ENCODE data around the gene PACSIN3. TPM values are rescaled to one million over a fixed set of nuclear protein-coding genes. Genes with fewer than 3 reads are reported as not detected.
A peak's percentile ranks its signal among the peaks of the same experiment; 100 is the strongest.

PACSIN3 gene
- total RNA-seq, 1 donor from 2014 or later = 1.5 TPM

DNA sequence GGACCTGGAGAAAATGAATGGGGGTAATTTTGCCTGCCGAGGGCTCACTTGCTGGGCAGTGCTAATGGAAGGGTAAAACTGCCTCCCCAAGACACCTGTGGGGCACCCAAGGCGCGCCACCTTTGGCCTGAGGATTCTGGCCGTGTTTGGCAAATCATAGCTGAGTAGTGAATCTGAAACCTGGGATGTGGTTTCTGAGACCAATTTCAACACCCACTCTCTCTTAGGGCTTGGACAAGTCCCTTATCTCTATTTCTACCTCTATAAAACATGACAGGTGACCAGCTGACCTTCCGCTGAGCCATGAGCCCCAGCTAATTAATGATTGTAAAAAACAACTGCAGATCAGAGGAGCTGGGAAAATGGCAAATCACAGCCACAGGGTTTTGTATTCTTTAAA lies 1.5 kb upstream of the PACSIN3 start:
- ATAC-seq (ENCODE audit: low read depth) = no peak
- Mint-ChIP-seq H3K9me3 (no peaks in the 10 kb centered on the region), H3K27ac (no peak overlapping the region), H3K4me3 (peak overlapping the region; percentile 80), H3K4me1 (peaks cover 9% of the 10 kb centered on the region), H3K36me3 (ENCODE audit: low read depth) (no peaks in the 10 kb centered on the region), H3K27me3 (peaks cover 15% of the 10 kb centered on the region)
- CTCF ChIA-PET = interaction anchor here (1.4 to 1.8 kb wide), 4 partner anchors 27 to 225 kb away, joined by 3 to 5 read pairs (median 5); partner anchors contain the start of gene DDB2
- no peak for DNase-seq
- POLR2A ChIA-PET = interaction anchor here (0.6 to 2.2 kb wide), 7 partner anchors 16 to 731 kb away, joined by 3 to 27 read pairs (median 4); partner anchors contain the start of genes ACP2 and DDB2
- TF ChIP-seq, protein P1, sequence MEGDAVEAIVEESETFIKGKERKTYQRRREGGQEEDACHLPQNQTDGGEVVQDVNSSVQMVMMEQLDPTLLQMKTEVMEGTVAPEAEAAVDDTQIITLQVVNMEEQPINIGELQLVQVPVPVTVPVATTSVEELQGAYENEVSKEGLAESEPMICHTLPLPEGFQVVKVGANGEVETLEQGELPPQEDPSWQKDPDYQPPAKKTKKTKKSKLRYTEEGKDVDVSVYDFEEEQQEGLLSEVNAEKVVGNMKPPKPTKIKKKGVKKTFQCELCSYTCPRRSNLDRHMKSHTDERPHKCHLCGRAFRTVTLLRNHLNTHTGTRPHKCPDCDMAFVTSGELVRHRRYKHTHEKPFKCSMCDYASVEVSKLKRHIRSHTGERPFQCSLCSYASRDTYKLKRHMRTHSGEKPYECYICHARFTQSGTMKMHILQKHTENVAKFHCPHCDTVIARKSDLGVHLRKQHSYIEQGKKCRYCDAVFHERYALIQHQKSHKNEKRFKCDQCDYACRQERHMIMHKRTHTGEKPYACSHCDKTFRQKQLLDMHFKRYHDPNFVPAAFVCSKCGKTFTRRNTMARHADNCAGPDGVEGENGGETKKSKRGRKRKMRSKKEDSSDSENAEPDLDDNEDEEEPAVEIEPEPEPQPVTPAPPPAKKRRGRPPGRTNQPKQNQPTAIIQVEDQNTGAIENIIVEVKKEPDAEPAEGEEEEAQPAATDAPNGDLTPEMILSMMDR (IDR thresholded peaks at IDR 0.05) = no peak
- intact Hi-C loops (cut with micrococcal nuclease) = no loop called here

DNA sequence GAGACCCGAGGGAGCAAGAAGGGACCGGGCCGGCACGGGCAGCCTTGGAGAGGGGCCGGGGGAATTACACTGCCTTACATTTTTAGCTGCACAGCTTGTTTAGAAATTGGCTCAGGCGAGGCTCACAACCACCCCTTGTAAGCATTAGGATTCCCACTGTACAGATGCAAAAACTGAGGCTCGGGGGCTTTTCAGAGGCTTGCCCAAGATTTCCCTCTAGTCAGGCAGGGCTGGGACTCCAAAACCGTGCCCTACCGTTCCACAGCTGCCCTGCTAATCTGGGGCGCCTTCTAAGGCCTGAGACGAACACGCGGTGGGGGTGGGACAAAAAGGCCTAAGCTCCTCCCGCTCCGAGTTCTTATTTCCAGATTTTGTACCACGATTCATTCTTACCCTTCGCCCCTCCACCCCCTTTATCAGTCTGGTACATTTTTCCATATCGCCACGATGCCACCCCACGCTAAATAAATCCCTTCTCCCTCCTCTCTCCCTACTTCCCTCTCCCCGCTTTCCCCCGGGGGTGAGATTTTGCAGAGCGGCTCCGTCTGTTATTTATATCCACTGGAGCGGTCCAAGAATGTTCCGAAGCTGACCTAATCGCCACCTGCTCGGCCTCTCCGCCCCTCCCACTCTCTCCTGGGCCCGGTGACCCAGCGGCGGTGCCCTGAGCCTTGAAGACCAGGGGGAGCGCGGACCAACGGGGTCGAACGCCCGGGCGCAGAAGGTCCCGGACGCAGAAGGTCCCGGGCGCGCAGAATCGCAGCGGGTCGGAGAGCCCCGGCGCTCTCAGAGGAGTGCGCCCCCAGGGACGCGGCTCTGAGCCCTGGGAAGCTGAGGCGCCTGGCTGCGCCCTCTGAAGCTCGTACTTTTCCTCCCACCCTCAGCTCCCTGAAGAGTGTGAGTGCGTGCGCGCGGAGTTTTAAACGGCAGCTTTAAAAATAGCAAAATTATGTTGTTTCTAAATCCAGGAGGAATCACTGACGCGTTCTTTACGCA lies 764 bp upstream of the PACSIN3 start:
- peak overlapping the region; percentile 80 for H3K4me3 Mint-ChIP-seq
- intact Hi-C loops (cut with micrococcal nuclease) = loop anchor here (1.0 kb wide), 2 partner anchors 10 to 27 kb away; partner anchors contain the start of gene DDB2
- peak; percentile 35 for DNase-seq
- ChIA-PET POLR2A (interaction anchor here (0.6 to 2.2 kb wide), 9 partner anchors 15 to 732 kb away, joined by 3 to 27 read pairs (median 4); partner anchors contain the start of genes ACP2, DDB2 and MADD), CTCF (interaction anchor here (0.9 to 1.8 kb wide), 7 partner anchors 9 to 666 kb away, joined by 3 to 5 read pairs (median 4); partner anchors contain the start of gene DDB2)
- H3K27me3 Mint-ChIP-seq = peaks cover 15% of the 10 kb centered on the region
- ATAC-seq (ENCODE audit: low read depth) = peak; percentile 57
- H3K36me3 Mint-ChIP-seq (ENCODE audit: low read depth) = no peaks in the 10 kb centered on the region
- H3K9me3 Mint-ChIP-seq = no peaks in the 10 kb centered on the region
- H3K27ac Mint-ChIP-seq = no peak overlapping the region
- TF ChIP-seq, protein P1 (IDR thresholded peaks at IDR 0.05) = no peak
- H3K4me1 Mint-ChIP-seq = peaks cover 9% of the 10 kb centered on the region

DNA sequence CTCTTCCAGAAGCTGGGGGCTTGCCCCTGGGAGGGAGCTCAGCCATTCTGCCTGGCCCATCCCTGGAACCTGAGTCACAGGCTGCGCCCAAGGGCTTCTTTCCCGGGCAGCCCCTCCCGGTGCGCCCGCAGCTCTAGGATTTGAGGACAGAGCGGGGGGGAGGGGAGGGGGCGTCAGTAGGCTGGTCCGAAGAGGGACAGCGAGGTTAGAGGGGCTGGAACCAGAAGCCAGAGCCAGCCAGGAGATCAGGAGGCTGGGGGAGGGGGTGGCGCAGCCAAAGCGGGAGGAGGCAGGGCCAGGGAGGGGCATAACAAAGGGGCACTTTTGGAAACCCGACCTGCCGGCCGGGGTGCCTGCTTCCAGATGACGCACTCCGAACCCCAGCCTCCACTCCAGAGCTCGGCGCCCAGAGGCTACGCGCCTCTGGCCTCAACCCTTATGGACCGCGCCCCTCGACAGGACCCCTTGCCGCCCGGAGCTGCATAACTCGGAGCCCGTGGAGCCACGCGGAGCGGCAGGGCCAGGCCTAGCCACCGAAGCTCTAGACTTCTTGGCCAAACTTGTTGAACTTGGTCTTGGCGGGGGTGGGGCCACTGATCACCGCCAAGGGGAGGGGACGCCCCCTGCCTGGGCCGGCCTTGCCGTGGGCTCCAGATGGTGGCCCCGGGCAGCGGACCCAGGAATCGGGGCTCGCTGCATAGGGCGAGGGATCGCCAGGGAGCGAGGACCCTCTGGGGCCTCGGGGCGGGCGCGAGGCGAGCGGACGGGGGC lies 744 bp downstream of the PACSIN3 start:
- POLR2A ChIA-PET = interaction anchor here (0.5 to 2.1 kb wide), 5 partner anchors 15 to 186 kb away, joined by 3 to 16 read pairs (median 4); partner anchors contain the start of genes DDB2 and MADD
- TF ChIP-seq, protein P1 (IDR thresholded peaks at IDR 0.05) = no peak
- intact Hi-C loops (cut with micrococcal nuclease) = loop anchor here (1.0 kb wide), 2 partner anchors 8 to 29 kb away; partner anchors contain the start of gene DDB2
- DNase-seq (no peak), ATAC-seq (ENCODE audit: low read depth) (no peak)
- Mint-ChIP-seq H3K4me1 (peaks cover 9% of the 10 kb centered on the region), H3K9me3 (no peaks in the 10 kb centered on the region), H3K27ac (no peak overlapping the region), H3K27me3 (peaks cover 11% of the 10 kb centered on the region), H3K36me3 (ENCODE audit: low read depth) (no peaks in the 10 kb centered on the region), H3K4me3 (peak overlapping the region; percentile 48)
- CTCF ChIA-PET = interaction anchor here (0.8 to 1.0 kb wide), 2 partner anchors 33 to 74 kb away, joined by 4 read pairs; no protein-coding TSS in a partner anchor

DNA sequence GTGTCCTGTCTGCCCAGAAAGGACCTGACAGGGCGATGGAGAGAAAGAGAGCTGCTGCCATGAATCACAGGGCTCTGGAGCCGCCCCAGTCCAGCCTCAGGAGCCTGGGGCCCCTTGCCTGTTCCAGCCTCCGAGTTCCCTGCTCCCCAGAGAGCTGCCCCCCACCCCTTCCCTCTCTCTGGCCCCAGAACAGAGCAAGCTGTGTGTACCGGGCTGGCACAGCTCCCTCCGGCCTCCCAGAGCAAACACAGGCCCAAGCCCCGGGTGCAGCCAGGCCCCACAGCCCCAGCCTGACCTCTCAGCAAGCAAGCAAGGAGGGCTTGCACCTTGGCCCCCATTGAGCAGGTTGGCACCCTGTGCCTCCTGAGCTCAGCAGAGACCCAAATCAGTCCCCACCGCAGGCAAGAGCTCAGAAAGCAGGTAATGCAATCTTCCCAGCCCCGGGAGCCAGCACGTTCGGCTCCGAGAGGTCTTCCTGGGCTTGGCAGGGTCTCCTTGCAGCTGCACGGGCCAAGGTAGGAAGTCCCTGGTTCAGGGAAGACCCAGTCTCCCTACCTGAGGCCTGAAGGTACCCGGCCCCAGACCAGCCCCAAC lies 1.4 kb downstream of the PACSIN3 start:
- H3K36me3 Mint-ChIP-seq (ENCODE audit: low read depth) = no peaks in the 10 kb centered on the region
- no peaks in the 10 kb centered on the region for H3K9me3 Mint-ChIP-seq
- TF ChIP-seq, protein P1 (IDR thresholded peaks at IDR 0.05) = no peak
- H3K27me3 Mint-ChIP-seq = peaks cover 9% of the 10 kb centered on the region
- H3K27ac Mint-ChIP-seq = no peak overlapping the region
- ATAC-seq (ENCODE audit: low read depth) = no peak
- peaks cover 9% of the 10 kb centered on the region for H3K4me1 Mint-ChIP-seq
- POLR2A ChIA-PET = interaction anchor here (0.5 to 2.1 kb wide), 4 partner anchors 16 to 187 kb away, joined by 3 to 16 read pairs (median 4); partner anchors contain the start of gene DDB2
- intact Hi-C loops (cut with micrococcal nuclease) = no loop called here
- no peak for DNase-seq
- CTCF ChIA-PET = interaction anchor here (0.8 to 1.0 kb wide), 2 partner anchors 32 to 74 kb away, joined by 4 read pairs; no protein-coding TSS in a partner anchor
- H3K4me3 Mint-ChIP-seq = no peak overlapping the region
